ENCODE data around the gene TRIM46. TPM values are rescaled to one million over a fixed set of nuclear protein-coding genes. Genes with fewer than 3 reads are reported as not detected.

The TRIM46 gene
- total RNA-seq, 1 experiment from 2014 or later = 3.8 TPM

DNA sequence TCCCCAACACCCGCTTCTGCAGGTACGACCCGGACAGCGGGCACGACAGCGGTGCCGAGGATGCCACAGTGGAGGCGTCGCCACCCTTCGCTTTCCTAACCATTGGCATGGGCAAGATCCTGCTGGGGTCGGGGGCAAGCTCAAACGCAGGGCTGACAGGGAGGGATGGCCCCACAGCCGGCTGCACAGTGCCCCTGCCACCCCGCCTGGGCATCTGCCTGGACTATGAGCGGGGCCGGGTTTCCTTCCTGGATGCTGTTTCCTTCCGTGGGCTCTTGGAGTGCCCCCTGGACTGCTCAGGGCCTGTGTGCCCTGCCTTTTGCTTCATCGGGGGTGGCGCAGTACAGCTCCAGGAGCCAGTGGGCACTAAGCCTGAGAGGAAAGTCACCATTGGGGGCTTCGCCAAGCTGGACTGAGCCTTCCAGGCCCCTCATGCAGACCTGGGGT is 10.1 kb downstream of the TRIM46 start:
- ChIA-PET RAD21 (ENCODE audit: low non-redundant PET in 1 of 2, low total read pairs in 2 of 2, uncharacterized antibody in 2 of 2, unreplicated experiment in 2 of 2) (no interaction called here), CTCF (interaction anchor here (2.4 kb wide), 1 partner anchor 11 kb away, joined by 9 read pairs; the partner anchor contains the start of gene KRTCAP2), POLR2A (interaction anchor here (0.6 to 2.6 kb wide), 2 partner anchors 10 to 90 kb away, joined by 4 to 11 read pairs; partner anchors contain the start of gene CLK2)
- Histone ChIP-seq H3K9ac (ENCODE audit: low read length) (no peak overlapping the region), H3K9me2 (ENCODE audit: insufficient read depth) (no peaks in the 10 kb centered on the region), H3K4me3 (replicated peaks in 1 of 2; ENCODE audit: low read depth in 1 of 2, low read length in 2 of 2) (no peak overlapping the region), H3K9me3 (ENCODE audit: control insufficient read depth in 1 of 2, insufficient read depth in 1 of 2, low read depth in 1 of 2, low read length in 2 of 2) (no peaks in the 10 kb centered on the region), H2AFZ (ENCODE audit: low read depth, low read length, poor library complexity, severe bottlenecking) (no peak overlapping the region), H3K36me3 (ENCODE audit: control insufficient read depth in 1 of 2, insufficient read depth in 2 of 2, low read length in 2 of 2) (no peaks in the 10 kb centered on the region; a peak in 1 of 4 replicates), H3K4me2 (ENCODE audit: low read length) (no peak overlapping the region), H3K27me3 (ENCODE audit: insufficient read depth, low read length) (no peaks in the 10 kb centered on the region), H4K20me1 (ENCODE audit: insufficient read depth) (no peaks in the 10 kb centered on the region), H3K4me1 (ENCODE audit: control insufficient read depth in 1 of 2, insufficient read depth in 2 of 2, low read length in 2 of 2) (no peaks in the 10 kb centered on the region; a peak in 2 of 4 replicates), H3K27ac (ENCODE audit: low read depth, low read length) (no peak overlapping the region), H3K79me2 (ENCODE audit: insufficient read depth, low read length) (no peaks in the 10 kb centered on the region)
- no peak for TF ChIP-seq ELF1 (IDR thresholded peaks at IDR 0.05; ENCODE audit: borderline replicate concordance, low read depth)
- TF ChIP-seq ZFX (IDR thresholded peaks at IDR 0.05) = no peak
- no peak for TF ChIP-seq EGR1 (IDR thresholded peaks at IDR 0.05; ENCODE audit: low read depth)
- TF ChIP-seq TCF7L2 (IDR thresholded peaks at IDR 0.05; ENCODE audit: borderline replicate concordance, extremely low read depth, insufficient read depth, insufficient read length) = no peak
- TF ChIP-seq SP1 (IDR thresholded peaks at IDR 0.05; ENCODE audit: low read depth) = no peak
- TF ChIP-seq FOSL1 (IDR thresholded peaks at IDR 0.05; ENCODE audit: low read depth) = no peak
- no peak for TF ChIP-seq EZH2phosphoT487 (IDR thresholded peaks at IDR 0.05; ENCODE audit: borderline replicate concordance)
- TF ChIP-seq, protein P1, sequence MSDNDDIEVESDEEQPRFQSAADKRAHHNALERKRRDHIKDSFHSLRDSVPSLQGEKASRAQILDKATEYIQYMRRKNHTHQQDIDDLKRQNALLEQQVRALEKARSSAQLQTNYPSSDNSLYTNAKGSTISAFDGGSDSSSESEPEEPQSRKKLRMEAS (IDR thresholded peaks at IDR 0.05) = no peak
- TF ChIP-seq, protein P2, sequence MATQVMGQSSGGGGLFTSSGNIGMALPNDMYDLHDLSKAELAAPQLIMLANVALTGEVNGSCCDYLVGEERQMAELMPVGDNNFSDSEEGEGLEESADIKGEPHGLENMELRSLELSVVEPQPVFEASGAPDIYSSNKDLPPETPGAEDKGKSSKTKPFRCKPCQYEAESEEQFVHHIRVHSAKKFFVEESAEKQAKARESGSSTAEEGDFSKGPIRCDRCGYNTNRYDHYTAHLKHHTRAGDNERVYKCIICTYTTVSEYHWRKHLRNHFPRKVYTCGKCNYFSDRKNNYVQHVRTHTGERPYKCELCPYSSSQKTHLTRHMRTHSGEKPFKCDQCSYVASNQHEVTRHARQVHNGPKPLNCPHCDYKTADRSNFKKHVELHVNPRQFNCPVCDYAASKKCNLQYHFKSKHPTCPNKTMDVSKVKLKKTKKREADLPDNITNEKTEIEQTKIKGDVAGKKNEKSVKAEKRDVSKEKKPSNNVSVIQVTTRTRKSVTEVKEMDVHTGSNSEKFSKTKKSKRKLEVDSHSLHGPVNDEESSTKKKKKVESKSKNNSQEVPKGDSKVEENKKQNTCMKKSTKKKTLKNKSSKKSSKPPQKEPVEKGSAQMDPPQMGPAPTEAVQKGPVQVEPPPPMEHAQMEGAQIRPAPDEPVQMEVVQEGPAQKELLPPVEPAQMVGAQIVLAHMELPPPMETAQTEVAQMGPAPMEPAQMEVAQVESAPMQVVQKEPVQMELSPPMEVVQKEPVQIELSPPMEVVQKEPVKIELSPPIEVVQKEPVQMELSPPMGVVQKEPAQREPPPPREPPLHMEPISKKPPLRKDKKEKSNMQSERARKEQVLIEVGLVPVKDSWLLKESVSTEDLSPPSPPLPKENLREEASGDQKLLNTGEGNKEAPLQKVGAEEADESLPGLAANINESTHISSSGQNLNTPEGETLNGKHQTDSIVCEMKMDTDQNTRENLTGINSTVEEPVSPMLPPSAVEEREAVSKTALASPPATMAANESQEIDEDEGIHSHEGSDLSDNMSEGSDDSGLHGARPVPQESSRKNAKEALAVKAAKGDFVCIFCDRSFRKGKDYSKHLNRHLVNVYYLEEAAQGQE (IDR thresholded peaks at IDR 0.05; ENCODE audit: low read depth) = no peak
- no peak for TF ChIP-seq RAD21 (IDR thresholded peaks at IDR 0.05; ENCODE audit: low read depth)
- TF ChIP-seq YY1 (IDR thresholded peaks at IDR 0.05; ENCODE audit: extremely low read depth, insufficient replicate concordance, low read depth, low read length) = no peak
- no peak for TF ChIP-seq POLR2AphosphoS5 (IDR thresholded peaks at IDR 0.05; ENCODE audit: low read depth, low read length)
- TF ChIP-seq SIN3A (IDR thresholded peaks at IDR 0.05; ENCODE audit: low read depth) = no peak
- TF ChIP-seq CBX3 (IDR thresholded peaks at IDR 0.05; ENCODE audit: low read depth) = no peak
- no peak for TF ChIP-seq JUND (IDR thresholded peaks at IDR 0.05)
- no peak for TF ChIP-seq POLR2A (IDR thresholded peaks at IDR 0.05; ENCODE audit: borderline replicate concordance, extremely low read depth, insufficient read depth, insufficient read length)
- TF ChIP-seq EZH2 (IDR thresholded peaks at IDR 0.05) = no peak
- TF ChIP-seq, protein P3, sequence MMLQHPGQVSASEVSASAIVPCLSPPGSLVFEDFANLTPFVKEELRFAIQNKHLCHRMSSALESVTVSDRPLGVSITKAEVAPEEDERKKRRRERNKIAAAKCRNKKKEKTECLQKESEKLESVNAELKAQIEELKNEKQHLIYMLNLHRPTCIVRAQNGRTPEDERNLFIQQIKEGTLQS (IDR thresholded peaks at IDR 0.05) = no peak
- TF ChIP-seq, protein P4, sequence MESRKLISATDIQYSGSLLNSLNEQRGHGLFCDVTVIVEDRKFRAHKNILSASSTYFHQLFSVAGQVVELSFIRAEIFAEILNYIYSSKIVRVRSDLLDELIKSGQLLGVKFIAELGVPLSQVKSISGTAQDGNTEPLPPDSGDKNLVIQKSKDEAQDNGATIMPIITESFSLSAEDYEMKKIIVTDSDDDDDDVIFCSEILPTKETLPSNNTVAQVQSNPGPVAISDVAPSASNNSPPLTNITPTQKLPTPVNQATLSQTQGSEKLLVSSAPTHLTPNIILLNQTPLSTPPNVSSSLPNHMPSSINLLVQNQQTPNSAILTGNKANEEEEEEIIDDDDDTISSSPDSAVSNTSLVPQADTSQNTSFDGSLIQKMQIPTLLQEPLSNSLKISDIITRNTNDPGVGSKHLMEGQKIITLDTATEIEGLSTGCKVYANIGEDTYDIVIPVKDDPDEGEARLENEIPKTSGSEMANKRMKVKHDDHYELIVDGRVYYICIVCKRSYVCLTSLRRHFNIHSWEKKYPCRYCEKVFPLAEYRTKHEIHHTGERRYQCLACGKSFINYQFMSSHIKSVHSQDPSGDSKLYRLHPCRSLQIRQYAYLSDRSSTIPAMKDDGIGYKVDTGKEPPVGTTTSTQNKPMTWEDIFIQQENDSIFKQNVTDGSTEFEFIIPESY (IDR thresholded peaks at IDR 0.05; ENCODE audit: extremely low read depth, insufficient replicate concordance, low read length) = no peak
- TF ChIP-seq SRF (IDR thresholded peaks at IDR 0.05; ENCODE audit: low read depth) = no peak
- no TSS peak for BruUV-seq (replicated peaks)
- no peak for ATAC-seq
- intact Hi-C loops (cut with micrococcal nuclease) = no loop called here
- DNase-seq (ENCODE audit: low read depth, low spot score) = no peak
